HepG2 (cell line): ENCODE measurements around the gene LRRC73. TPM values are rescaled to one million over a fixed set of nuclear protein-coding genes. Genes with fewer than 3 reads are reported as not detected.

ENCODE experiments used
- BHLHE40 ChIP-seq: IDR thresholded peaks from 2 replicates; pipeline ENCODE4 v1.6.1; 2011; ENCODE audit warnings: low read length, improper control_type of control experiment
- BORCS8-MEF2B ChIP-seq: sonication (generic); formaldehyde crosslinking; IDR thresholded peaks from 2 replicates; pipeline ENCODE4 v1.8.0; 2022; ENCODE audit warnings: mild to moderate bottlenecking, missing genetic modification reagents
- ELF4 ChIP-seq: sonication (generic); formaldehyde crosslinking; IDR thresholded peaks from 2 replicates; pipeline ENCODE4 v1.5.0; 2020; ENCODE audit warnings: missing genetic modification reagents, mild to moderate bottlenecking, moderate library complexity, borderline replicate concordance
- FOSL1 ChIP-seq: sonication (generic); formaldehyde crosslinking; IDR thresholded peaks from 2 replicates; pipeline ENCODE4 v1.9.0; 2021; ENCODE audit warnings: missing genetic modification reagents, borderline replicate concordance
- HMG20B ChIP-seq: conservative IDR thresholded peaks from 2 replicates; pipeline ENCODE4 v1.6.1; 2016; ENCODE audit warnings: missing genetic modification reagents, missing compliant biosample characterization
- KAT7 ChIP-seq: IDR thresholded peaks from 2 replicates; pipeline ENCODE4 v1.6.1; 2018; ENCODE audit warnings: borderline replicate concordance, missing compliant biosample characterization
- MTF1 ChIP-seq: sonication (generic); formaldehyde crosslinking; IDR thresholded peaks from 2 replicates; pipeline ENCODE4 v1.5.0; 2020; ENCODE audit warnings: missing genetic modification reagents
- NCOA2 ChIP-seq: sonication (generic); formaldehyde crosslinking; IDR thresholded peaks from 2 replicates; pipeline ENCODE4 v1.8.0; 2022; ENCODE audit warnings: inconsistent platforms
- RBM22 ChIP-seq: fragments of 200-400 bp; formaldehyde crosslinking; optimal IDR thresholded peaks from 2 replicates; pipeline ENCODE3; 2017; ENCODE audit warnings: mild to moderate bottlenecking, low read length, moderate library complexity
- RFX5 ChIP-seq: IDR thresholded peaks from 2 replicates; pipeline ENCODE4 v1.6.1; 2011; ENCODE audit warnings: low read depth, low read length, improper control_type of control experiment
- RXRA ChIP-seq: sonication (generic); formaldehyde crosslinking; IDR thresholded peaks from 2 replicates; pipeline ENCODE4 v1.5.1; 2020; ENCODE audit warnings: missing genetic modification reagents
- SALL1 ChIP-seq: sonication (generic); formaldehyde crosslinking; IDR thresholded peaks from 2 replicates; pipeline ENCODE4 v1.8.0; 2022; ENCODE audit warnings: mild to moderate bottlenecking, missing genetic modification reagents
- SPEN ChIP-seq: sonication (generic); formaldehyde crosslinking; IDR thresholded peaks from 2 replicates; pipeline ENCODE4 v1.5.1; 2020; ENCODE audit warnings: low read depth, mild to moderate bottlenecking, missing genetic modification reagents
- SRY ChIP-seq: sonication (generic); formaldehyde crosslinking; IDR thresholded peaks from 2 replicates; pipeline ENCODE4 v1.8.0; 2022; ENCODE audit warnings: mild to moderate bottlenecking, missing genetic modification reagents
- TEAD2 ChIP-seq: sonication (generic); formaldehyde crosslinking; IDR thresholded peaks from 2 replicates; pipeline ENCODE4 v1.9.0; 2021; ENCODE audit warnings: missing genetic modification reagents
- ZBTB7A ChIP-seq: sonication (generic); formaldehyde crosslinking; IDR thresholded peaks from 2 replicates; pipeline ENCODE4 v1.8.0; 2022; ENCODE audit warnings: mild to moderate bottlenecking, missing genetic modification reagents
- ZNF180 ChIP-seq: sonication (generic); formaldehyde crosslinking; IDR thresholded peaks from 2 replicates; pipeline ENCODE4 v1.4.0; 2020; ENCODE audit warnings: low read depth, missing genetic modification reagents, borderline replicate concordance
- ZNF30 ChIP-seq: sonication (generic); formaldehyde crosslinking; IDR thresholded peaks from 2 replicates; pipeline ENCODE4 v1.5.0; 2020; ENCODE audit warnings: mild to moderate bottlenecking, missing genetic modification reagents
- ZNF333 ChIP-seq: sonication (generic); formaldehyde crosslinking; IDR thresholded peaks from 2 replicates; pipeline ENCODE4 v1.4.0; 2020; ENCODE audit warnings: mild to moderate bottlenecking, missing genetic modification reagents, borderline replicate concordance
- ZNF510 ChIP-seq: sonication (generic); formaldehyde crosslinking; IDR thresholded peaks from 2 replicates; pipeline ENCODE4 v1.4.0; 2020; ENCODE audit warnings: low read depth, mild to moderate bottlenecking, missing genetic modification reagents
- ZNF598 ChIP-seq: sonication (generic); formaldehyde crosslinking; IDR thresholded peaks from 2 replicates; pipeline ENCODE4 v1.5.1; 2020; ENCODE audit warnings: mild to moderate bottlenecking, missing genetic modification reagents, borderline replicate concordance
- ZNF644 ChIP-seq: IDR thresholded peaks from 2 replicates; pipeline ENCODE4 v1.6.1; 2016; ENCODE audit warnings: low read depth
- polyA plus RNA-seq, 8 experiments: library from polyadenylated mRNA; depleted of rRNA in 3 of 8; stranded (reverse) in 7 of 8; unstranded in 1 of 8; fragments of >200 nt; fragmentation: Illumina TruSeq in 4 of 8; extraction: Trizol in 4 of 8; gene quantifications; 2 replicates each; pipeline versions ENCODE4 v1.2.1 to v1.2.3, GENCODE V29; 2011 to 2016; ENCODE audit warnings: low read depth in 4 of 8, missing spikeins in 1 of 8, mixed read lengths in 1 of 8; ENCODE audit not compliant: insufficient read depth in 1 of 8
- total RNA-seq, 5 experiments: library from RNA; depleted of rRNA; stranded (reverse); fragments of >200 nt; fragmentation: Illumina TruSeq; extraction: Trizol; gene quantifications; 2 replicates each; pipeline ENCODE4 v1.2.3, GENCODE V29; 2016; ENCODE audit warnings: low read depth in 1 of 5
- TF ChIP-seq, protein P1 (sequence below): sonication (generic); formaldehyde crosslinking; IDR thresholded peaks from 2 replicates; pipeline ENCODE4 v1.5.0; 2020; ENCODE audit warnings: missing genetic modification reagents, mild to moderate bottlenecking, borderline replicate concordance
- TF ChIP-seq, protein P2 (sequence below): sonication (generic); formaldehyde crosslinking; IDR thresholded peaks from 2 replicates; pipeline ENCODE4 v1.4.0; 2020; ENCODE audit warnings: low read depth, mild to moderate bottlenecking, missing genetic modification reagents
- TF ChIP-seq, protein P3 (sequence below): sonication (generic); formaldehyde crosslinking; IDR thresholded peaks from 2 replicates; pipeline ENCODE4 v1.5.0; 2020; ENCODE audit warnings: mild to moderate bottlenecking, missing genetic modification reagents
- TF ChIP-seq, protein P4 (sequence below): IDR thresholded peaks from 2 replicates; pipeline ENCODE4 v1.6.1; 2016
- TF ChIP-seq, protein P5 (sequence below): sonication (generic); formaldehyde crosslinking; IDR thresholded peaks from 2 replicates; pipeline ENCODE4 v1.8.1; 2023; ENCODE audit warnings: mild to moderate bottlenecking, missing genetic modification reagents, borderline replicate concordance
- TF ChIP-seq, protein P6 (sequence below): sonication (generic); formaldehyde crosslinking; conservative IDR thresholded peaks from 2 replicates; pipeline ENCODE4 v1.8.1; 2023; ENCODE audit warnings: missing genetic modification reagents

Gene LRRC73
- total and polyA plus RNA-seq, 2 of the 13 experiments (the other 11 are each of a cell fraction or from before 2014, with no cell fraction given), result 0.11 to 0.12 TPM

DNA sequence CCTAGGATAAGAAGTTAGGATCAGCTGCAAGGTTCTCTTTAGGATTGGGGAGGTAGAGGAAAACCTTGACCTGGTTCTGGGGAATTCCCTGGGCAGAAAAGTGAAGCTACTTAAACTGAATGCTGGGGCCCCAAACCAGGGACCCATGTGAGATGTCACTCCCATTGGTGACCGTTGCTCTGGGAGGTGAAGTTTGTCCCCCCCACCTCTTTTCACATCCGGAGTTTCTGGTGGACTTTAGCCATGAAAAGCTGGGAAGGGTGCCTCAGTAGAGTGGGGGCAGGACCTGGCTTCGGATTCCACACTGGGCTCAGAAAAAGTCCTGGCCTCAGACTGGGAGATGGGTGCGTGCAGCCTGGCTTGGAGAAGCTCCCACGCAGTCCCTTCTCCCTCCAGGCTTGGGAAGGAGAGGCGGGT lies 19.6 kb downstream of the LRRC73 start (continued):
- TF ChIP-seq, protein P1, sequence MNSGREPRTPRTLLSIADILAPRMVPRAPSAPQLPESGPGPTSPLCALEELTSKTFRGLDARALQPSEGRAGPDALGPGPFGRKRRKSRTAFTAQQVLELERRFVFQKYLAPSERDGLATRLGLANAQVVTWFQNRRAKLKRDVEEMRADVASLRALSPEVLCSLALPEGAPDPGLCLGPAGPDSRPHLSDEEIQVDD, result no peak
- TF ChIP-seq ZNF644 (CRISPR knock-in tag) (peak; percentile 63; the same call in 1 of the 2 replicates), HMG20B (CRISPR knock-in tag) (no peak), SRY (CRISPR knock-in tag) (no peak), ELF4 (no peak), ZNF30 (peak; percentile 54; the same call in 1 of the 2 replicates), BHLHE40 (no peak), RXRA (peak; percentile 65; the same call in 1 of the 2 replicates), TEAD2 (no peak), SALL1 (CRISPR knock-in tag) (peak; percentile 97), ZNF598 (no peak), ZNF180 (CRISPR knock-in tag) (no peak), RFX5 (no peak), ZNF510 (no peak), RBM22 (no peak), SPEN (CRISPR knock-in tag) (no peak), KAT7 (CRISPR knock-in tag) (no peak), ZNF333 (no peak), NCOA2 (peak; percentile 77), BORCS8-MEF2B (CRISPR knock-in tag) (no peak), ZBTB7A (CRISPR knock-in tag) (no peak), FOSL1 (no peak), MTF1 (no peak)
- TF ChIP-seq, protein P2, sequence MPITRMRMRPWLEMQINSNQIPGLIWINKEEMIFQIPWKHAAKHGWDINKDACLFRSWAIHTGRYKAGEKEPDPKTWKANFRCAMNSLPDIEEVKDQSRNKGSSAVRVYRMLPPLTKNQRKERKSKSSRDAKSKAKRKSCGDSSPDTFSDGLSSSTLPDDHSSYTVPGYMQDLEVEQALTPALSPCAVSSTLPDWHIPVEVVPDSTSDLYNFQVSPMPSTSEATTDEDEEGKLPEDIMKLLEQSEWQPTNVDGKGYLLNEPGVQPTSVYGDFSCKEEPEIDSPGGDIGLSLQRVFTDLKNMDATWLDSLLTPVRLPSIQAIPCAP (CRISPR knock-in tag), result no peak
- TF ChIP-seq, protein P3, sequence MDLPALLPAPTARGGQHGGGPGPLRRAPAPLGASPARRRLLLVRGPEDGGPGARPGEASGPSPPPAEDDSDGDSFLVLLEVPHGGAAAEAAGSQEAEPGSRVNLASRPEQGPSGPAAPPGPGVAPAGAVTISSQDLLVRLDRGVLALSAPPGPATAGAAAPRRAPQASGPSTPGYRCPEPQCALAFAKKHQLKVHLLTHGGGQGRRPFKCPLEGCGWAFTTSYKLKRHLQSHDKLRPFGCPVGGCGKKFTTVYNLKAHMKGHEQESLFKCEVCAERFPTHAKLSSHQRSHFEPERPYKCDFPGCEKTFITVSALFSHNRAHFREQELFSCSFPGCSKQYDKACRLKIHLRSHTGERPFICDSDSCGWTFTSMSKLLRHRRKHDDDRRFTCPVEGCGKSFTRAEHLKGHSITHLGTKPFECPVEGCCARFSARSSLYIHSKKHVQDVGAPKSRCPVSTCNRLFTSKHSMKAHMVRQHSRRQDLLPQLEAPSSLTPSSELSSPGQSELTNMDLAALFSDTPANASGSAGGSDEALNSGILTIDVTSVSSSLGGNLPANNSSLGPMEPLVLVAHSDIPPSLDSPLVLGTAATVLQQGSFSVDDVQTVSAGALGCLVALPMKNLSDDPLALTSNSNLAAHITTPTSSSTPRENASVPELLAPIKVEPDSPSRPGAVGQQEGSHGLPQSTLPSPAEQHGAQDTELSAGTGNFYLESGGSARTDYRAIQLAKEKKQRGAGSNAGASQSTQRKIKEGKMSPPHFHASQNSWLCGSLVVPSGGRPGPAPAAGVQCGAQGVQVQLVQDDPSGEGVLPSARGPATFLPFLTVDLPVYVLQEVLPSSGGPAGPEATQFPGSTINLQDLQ (CRISPR knock-in tag), result no peak
- TF ChIP-seq, protein P4, sequence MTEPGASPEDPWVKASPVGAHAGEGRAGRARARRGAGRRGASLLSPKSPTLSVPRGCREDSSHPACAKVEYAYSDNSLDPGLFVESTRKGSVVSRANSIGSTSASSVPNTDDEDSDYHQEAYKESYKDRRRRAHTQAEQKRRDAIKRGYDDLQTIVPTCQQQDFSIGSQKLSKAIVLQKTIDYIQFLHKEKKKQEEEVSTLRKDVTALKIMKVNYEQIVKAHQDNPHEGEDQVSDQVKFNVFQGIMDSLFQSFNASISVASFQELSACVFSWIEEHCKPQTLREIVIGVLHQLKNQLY (CRISPR knock-in tag), result no peak; the same call in 1 of the 2 replicates
- TF ChIP-seq, protein P5, sequence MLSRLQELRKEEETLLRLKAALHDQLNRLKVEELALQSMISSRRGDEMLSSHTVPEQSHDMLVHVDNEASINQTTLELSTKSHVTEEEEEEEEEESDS, result no peak
- TF ChIP-seq, protein P6, sequence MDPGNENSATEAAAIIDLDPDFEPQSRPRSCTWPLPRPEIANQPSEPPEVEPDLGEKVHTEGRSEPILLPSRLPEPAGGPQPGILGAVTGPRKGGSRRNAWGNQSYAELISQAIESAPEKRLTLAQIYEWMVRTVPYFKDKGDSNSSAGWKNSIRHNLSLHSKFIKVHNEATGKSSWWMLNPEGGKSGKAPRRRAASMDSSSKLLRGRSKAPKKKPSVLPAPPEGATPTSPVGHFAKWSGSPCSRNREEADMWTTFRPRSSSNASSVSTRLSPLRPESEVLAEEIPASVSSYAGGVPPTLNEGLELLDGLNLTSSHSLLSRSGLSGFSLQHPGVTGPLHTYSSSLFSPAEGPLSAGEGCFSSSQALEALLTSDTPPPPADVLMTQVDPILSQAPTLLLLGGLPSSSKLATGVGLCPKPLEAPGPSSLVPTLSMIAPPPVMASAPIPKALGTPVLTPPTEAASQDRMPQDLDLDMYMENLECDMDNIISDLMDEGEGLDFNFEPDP (CRISPR knock-in tag), result no peak
